22Rv1 (cell line): ENCODE measurements around the gene STEAP2.

ENCODE experiments used
- H3K27ac ChIP-seq: fragments of 450-650 bp; 2 replicates; pipeline ENCODE4 v1.5.1; 2017
- ZFX ChIP-seq: fragments of 450-650 bp; IDR thresholded peaks from 2 replicates; pipeline ENCODE4 v1.6.1; 2017; ENCODE audit warnings: antibody characterized with exemption, borderline replicate concordance
- TF ChIP-seq, protein P1 (sequence below): fragments of 450-650 bp; IDR thresholded peaks from 2 replicates; pipeline ENCODE4 v1.5.1; 2017; ENCODE audit warnings: mild to moderate bottlenecking

Gene STEAP2

DNA sequence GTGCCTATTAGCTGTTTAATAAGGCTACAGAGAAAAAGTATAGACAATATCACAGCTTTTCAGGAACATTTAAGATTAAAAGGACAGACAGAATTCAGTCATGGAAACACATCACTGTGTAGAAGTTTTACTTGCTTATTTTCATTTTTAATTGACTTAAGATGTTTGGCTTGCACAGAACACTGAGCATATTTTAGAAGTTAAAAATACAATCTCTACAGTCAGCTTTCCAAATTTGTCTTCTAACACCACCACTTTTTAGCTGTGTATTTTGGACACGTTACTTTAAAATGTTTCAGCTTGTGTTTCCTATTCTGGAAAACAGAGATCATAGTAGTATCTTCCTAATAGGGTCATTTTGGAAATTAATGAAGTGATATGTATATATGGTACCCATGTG, 45.2 kb downstream of the STEAP2 start:
- no peak overlapping the region for H3K27ac ChIP-seq
- TF ChIP-seq, protein P1, sequence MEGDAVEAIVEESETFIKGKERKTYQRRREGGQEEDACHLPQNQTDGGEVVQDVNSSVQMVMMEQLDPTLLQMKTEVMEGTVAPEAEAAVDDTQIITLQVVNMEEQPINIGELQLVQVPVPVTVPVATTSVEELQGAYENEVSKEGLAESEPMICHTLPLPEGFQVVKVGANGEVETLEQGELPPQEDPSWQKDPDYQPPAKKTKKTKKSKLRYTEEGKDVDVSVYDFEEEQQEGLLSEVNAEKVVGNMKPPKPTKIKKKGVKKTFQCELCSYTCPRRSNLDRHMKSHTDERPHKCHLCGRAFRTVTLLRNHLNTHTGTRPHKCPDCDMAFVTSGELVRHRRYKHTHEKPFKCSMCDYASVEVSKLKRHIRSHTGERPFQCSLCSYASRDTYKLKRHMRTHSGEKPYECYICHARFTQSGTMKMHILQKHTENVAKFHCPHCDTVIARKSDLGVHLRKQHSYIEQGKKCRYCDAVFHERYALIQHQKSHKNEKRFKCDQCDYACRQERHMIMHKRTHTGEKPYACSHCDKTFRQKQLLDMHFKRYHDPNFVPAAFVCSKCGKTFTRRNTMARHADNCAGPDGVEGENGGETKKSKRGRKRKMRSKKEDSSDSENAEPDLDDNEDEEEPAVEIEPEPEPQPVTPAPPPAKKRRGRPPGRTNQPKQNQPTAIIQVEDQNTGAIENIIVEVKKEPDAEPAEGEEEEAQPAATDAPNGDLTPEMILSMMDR, result no peak
- no peak for TF ChIP-seq ZFX

DNA sequence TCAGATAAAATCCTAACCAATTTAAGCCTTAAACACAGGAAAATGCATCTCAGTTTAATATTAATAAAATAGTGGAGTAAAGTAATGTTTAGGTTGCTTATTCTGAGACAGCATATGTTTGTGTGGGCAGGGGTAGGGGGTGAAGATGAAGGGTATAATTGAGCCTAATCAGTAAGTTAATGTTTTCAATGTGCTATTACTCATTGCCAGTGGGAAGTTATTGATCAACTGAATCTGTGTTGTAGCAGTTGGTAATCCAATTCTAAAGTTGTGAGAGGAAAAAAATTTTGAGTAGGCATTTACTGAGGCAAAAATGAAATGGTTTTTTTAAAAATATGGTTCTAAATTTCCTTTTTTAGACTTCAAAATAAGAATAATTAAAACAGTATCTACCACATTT, 49.9 kb downstream of the STEAP2 start:
- no peak overlapping the region for H3K27ac ChIP-seq
- TF ChIP-seq, protein P1, result no peak
- no peak for TF ChIP-seq ZFX

DNA sequence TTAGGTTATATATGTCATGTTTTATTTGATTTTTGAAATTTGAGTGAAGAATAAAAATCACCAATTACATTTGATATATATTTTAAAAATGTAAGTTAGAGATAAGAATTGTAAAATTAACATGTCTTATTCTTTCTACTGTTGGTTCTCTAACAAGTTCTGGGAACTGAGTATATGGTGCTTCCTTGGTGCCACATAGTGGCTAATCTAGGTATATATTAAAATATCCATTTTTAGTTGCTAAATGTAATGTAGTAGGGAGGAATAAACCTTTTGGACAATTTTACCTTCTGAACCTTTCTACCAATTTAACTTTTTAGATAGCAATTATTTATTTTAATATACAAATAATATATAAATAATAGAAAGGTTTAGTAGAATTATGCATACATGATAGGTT, 50.9 kb downstream of the STEAP2 start:
- TF ChIP-seq, protein P1, result peak; percentile 81
- no peak for TF ChIP-seq ZFX
- no peak overlapping the region for H3K27ac ChIP-seq

DNA sequence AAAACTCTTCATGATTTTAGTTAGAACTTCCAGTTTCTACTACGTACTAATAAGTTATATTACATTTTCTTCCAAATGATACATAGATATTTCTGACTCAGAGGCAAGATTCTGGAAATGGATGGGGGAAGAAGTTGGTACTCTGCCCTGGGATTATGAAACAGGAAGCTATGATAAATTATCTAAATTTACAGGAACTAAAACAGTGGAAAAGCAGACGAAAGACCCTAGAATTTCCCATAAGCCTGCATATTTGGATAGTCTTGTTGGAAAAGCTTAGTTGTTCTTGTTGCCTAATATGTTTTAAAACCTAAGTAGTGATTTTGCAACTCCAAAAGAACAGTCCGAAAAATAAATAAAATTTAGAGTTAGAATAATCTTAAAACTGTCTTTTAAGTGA, 55.3 kb downstream of the STEAP2 start:
- no peak overlapping the region for H3K27ac ChIP-seq
- TF ChIP-seq ZFX, result no peak
- TF ChIP-seq, protein P1, result no peak

DNA sequence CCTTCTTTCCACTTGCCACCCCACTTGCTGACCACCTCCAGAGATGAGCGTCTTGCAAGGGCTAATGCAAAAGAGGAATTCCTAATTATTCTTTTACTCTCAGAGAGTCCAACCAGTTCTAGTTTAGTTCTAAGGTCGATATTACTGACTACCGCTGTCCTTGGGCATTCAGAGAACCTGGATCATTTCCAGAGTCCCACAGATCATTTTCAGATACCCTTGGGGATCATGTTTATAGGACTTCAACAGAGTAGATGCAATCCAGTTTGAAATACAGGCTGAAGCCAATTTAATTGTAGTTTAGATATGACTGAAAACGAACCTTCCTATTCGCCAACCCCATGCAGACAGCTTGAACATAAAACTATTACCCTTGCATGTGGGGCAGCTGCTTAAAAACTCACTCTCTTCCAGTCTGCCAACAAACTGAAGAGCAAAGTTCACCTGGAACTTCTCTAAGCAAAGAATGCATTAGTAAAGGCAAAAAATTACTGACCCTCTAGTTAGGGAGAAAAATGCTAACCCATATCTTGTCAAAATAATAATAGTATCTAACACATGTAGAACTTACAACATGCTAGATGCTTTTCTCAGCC, 55.8 kb downstream of the STEAP2 start:
- TF ChIP-seq, protein P1, result no peak
- TF ChIP-seq ZFX, result no peak
- H3K27ac ChIP-seq, result no peak overlapping the region

DNA sequence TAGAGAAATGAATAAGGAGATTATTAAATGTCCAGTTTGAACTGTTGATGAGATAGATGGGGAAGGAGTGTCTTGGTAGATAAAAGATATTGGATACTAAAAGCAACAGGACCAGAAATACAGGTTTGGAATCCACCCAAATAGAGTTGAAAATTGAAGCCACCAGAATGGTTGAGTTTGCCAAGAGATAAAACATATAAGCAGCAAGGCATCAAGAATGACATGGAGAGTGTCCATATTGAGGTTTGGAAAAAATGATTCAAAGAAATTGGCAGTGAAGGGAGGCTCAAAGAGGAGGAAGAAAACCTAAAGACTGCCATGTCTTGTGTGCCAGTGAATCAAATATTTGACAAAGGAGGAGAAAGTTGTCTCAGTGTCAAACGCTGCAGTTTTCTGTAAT, 57.6 kb downstream of the STEAP2 start:
- peak overlapping the region; percentile 28 for H3K27ac ChIP-seq
- TF ChIP-seq ZFX, result no peak
- TF ChIP-seq, protein P1, result no peak

DNA sequence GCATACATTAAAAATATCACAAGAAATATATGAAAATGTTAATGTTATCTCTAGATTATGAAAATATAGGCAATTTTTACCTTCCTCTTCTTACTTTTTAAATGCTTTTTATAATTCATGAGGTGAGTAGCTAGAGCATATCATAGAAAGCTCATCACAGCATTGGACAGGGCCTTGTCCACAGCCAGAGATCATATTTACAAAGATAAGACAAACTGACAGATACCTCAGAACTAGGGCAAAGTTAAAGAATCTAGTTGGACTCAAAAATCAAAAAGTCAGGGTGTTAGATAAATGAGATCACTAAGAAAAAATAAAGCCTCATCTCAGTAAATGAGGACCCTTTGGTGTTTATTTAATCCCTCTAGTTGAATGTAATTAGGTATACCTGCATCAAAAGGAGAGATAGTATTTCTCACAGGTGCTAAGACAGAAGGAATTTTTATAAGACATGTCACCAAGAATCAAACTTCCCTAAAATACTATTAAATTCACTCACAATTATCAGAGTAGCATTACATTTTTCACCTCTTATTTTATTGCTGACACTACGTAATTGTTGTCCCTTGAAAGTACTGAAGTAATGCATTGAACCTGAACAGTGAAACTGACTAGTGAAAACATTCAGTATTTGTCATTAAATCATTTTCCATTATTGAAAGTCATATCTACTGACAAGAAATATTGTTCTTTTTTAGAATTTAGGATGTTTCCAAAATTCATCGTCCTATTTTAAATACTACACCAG, 59.1 kb downstream of the STEAP2 start:
- no peak overlapping the region for H3K27ac ChIP-seq
- TF ChIP-seq, protein P1, result no peak
- TF ChIP-seq ZFX, result no peak
